Right atrium auricular region (tissue), 2 donors: ENCODE results near the gene MOB2. TPM values are rescaled to one million over a fixed set of nuclear protein-coding genes. Genes with fewer than 3 reads are reported as not detected.

ENCODE experiments used
- DNase-seq: peaks from one replicate; pipeline ENCODE4 v3.0.0-alpha.2; 2019; ENCODE audit warnings: low spot score
- H3K27ac ChIP-seq, 2 donors: fragments of 200-600 bp; sonication (generic); 1 replicate in 1 of 2; 2 replicates in 1 of 2; pipeline ENCODE4 v1.5.1; 2016 to 2019
- H3K27me3 ChIP-seq, 2 donors: fragments of 200-600 bp; sonication (generic); one replicate each; pipeline versions ENCODE4 v1.5.1 to v1.6.0; 2017 to 2019
- H3K36me3 ChIP-seq: fragments of 200-600 bp; sonication (generic); one replicate; pipeline ENCODE4 v1.5.1; 2016
- H3K4me1 ChIP-seq, 2 donors: fragments of 200-600 bp; sonication (generic); one replicate each; pipeline versions ENCODE4 v1.5.1 to v1.6.0; 2017 to 2019
- H3K4me3 ChIP-seq, 2 donors: fragments of 200-600 bp; sonication (generic); 1 replicate in 1 of 2; 2 replicates in 1 of 2; pipeline ENCODE4 v1.5.1; 2017 to 2019; ENCODE audit warnings: mild to moderate bottlenecking in 1 of 2, moderate library complexity in 1 of 2
- H3K9me3 ChIP-seq, 2 donors: fragments of 200-600 bp; sonication (generic); one replicate each; pipeline ENCODE4 v1.5.1; 2019
- CTCF ChIP-seq, 2 donors: fragments of 200-600 bp; sonication (generic); IDR thresholded peaks; one replicate each; pipeline ENCODE4 v1.5.1; 2019; ENCODE audit warnings: antibody characterized with exemption in 2 of 2
- total RNA-seq, 2 donors: library from RNA; depleted of rRNA; stranded (reverse); fragments of >200 nt; gene quantifications; one replicate each; pipeline ENCODE4 v1.1.0, GENCODE V29; 2016

Gene MOB2
- total RNA-seq, 2 donors from 2014 or later: 22.0 to 27.9 TPM

GRCh38 chr11:1483445-1483961 is 3.1 kb downstream of the MOB2 start:
- Histone ChIP-seq H3K27me3 (no peaks in the 10 kb centered on the region), H3K4me1 (peaks cover 0 to 93% of the 10 kb centered on the region in 2 donors), H3K9me3 (no peaks in the 10 kb centered on the region), H3K27ac (peak overlapping the region; percentile 26 to 34), H3K36me3 (peaks cover 21% of the 10 kb centered on the region), H3K4me3 (no peak overlapping the region)
- no peak for DNase-seq
- TF ChIP-seq CTCF (IDR thresholded peaks at IDR 0.05): no peak

GRCh38 chr11:1482581-1483444 is 3.8 kb downstream of the MOB2 start:
- Histone ChIP-seq H3K4me3 (no peak overlapping the region), H3K4me1 (peaks cover 0 to 86% of the 10 kb centered on the region in 2 donors), H3K27me3 (no peaks in the 10 kb centered on the region), H3K27ac (peak overlapping the region; percentile 26 to 34), H3K36me3 (peaks cover 27% of the 10 kb centered on the region), H3K9me3 (no peaks in the 10 kb centered on the region)
- DNase-seq: no peak
- no peak for TF ChIP-seq CTCF (IDR thresholded peaks at IDR 0.05)

- Histone ChIP-seq H3K9me3 (no peaks in the 10 kb centered on the region), H3K4me1 (peaks cover 0 to 77% of the 10 kb centered on the region in 2 donors), H3K4me3 (no peak overlapping the region), H3K27me3 (no peaks in the 10 kb centered on the region), H3K36me3 (peaks cover 34% of the 10 kb centered on the region), H3K27ac (peak overlapping the region; percentile 26 to 34)
- DNase-seq: no peak
- no peak for TF ChIP-seq CTCF (IDR thresholded peaks at IDR 0.05)
Measured at GRCh38 chr11:1481861-1482441, 4.6 kb downstream of the MOB2 start.

- Histone ChIP-seq H3K4me1 (peaks cover 0 to 72% of the 10 kb centered on the region in 2 donors), H3K27ac (peak overlapping the region; percentile 34 to 39), H3K9me3 (no peaks in the 10 kb centered on the region), H3K4me3 (no peak overlapping the region), H3K27me3 (no peaks in the 10 kb centered on the region), H3K36me3 (peaks cover 39% of the 10 kb centered on the region)
- TF ChIP-seq CTCF (IDR thresholded peaks at IDR 0.05): no peak
- DNase-seq: no peak
Measured at GRCh38 chr11:1481483-1481825, 5.1 kb downstream of the MOB2 start.

GRCh38 chr11:1480555-1481482 is 5.8 kb downstream of the MOB2 start:
- Histone ChIP-seq H3K4me1 (peaks cover 0 to 66% of the 10 kb centered on the region in 2 donors), H3K27ac (peak overlapping the region; percentile 21 to 39), H3K4me3 (no peak overlapping the region), H3K36me3 (peaks cover 44% of the 10 kb centered on the region), H3K27me3 (no peaks in the 10 kb centered on the region), H3K9me3 (no peaks in the 10 kb centered on the region)
- DNase-seq: no peak
- no peak for TF ChIP-seq CTCF (IDR thresholded peaks at IDR 0.05)
